Activated CD4-positive, alpha-beta T cell treated with anti-CD3 and anti-CD28 coated beads, Interleukin-2, amount 50 U/mL, for 1 hour (primary cell): ENCODE measurements around the gene SGIP1.
A peak's percentile ranks its signal among the peaks of the same experiment; 100 is the strongest.
"Not testable (repeated sequence)": the region's sequence is repeated elsewhere in the genome, so short reads cannot be mapped to it uniquely, and the experiment has no call there.

Experiments
- DNase-seq: peaks from one replicate; pipeline ENCODE4 v3.0.0-alpha.2; 2020

SGIP1 gene

GRCh38 chr1:66685265-66685664, 151.3 kb downstream of the SGIP1 start:
- no peak for DNase-seq

- DNase-seq, result no peak
Observed at GRCh38 chr1:66685670-66686069, 151.7 kb downstream of the SGIP1 start.

- no peak for DNase-seq
Observed at GRCh38 chr1:66686406-66686805, 152.5 kb downstream of the SGIP1 start.

- DNase-seq, result no peak
Observed at GRCh38 chr1:66687358-66687757, 153.4 kb downstream of the SGIP1 start.

GRCh38 chr1:66690666-66691381, 156.9 kb downstream of the SGIP1 start:
- DNase-seq, result no peak

- DNase-seq, result no peak
Observed at GRCh38 chr1:66692681-66693080, 158.7 kb downstream of the SGIP1 start.

- DNase-seq, result no peak
Observed at GRCh38 chr1:66693856-66694255, 159.9 kb downstream of the SGIP1 start.

GRCh38 chr1:66695116-66695515, 161.2 kb downstream of the SGIP1 start:
- no peak for DNase-seq

GRCh38 chr1:66696771-66697170, 162.8 kb downstream of the SGIP1 start:
- no peak for DNase-seq

- DNase-seq, result no peak
Observed at GRCh38 chr1:66699213-66699612, 165.3 kb downstream of the SGIP1 start.

- DNase-seq, result no peak
Observed at GRCh38 chr1:66704177-66704875, 170.4 kb downstream of the SGIP1 start.

GRCh38 chr1:66705110-66705509, 171.2 kb downstream of the SGIP1 start:
- DNase-seq, result no peak

GRCh38 chr1:66711420-66711819, 177.5 kb downstream of the SGIP1 start:
- no peak for DNase-seq

GRCh38 chr1:66712839-66713238, 178.9 kb downstream of the SGIP1 start:
- no peak for DNase-seq

GRCh38 chr1:66723985-66724384, 190.0 kb downstream of the SGIP1 start:
- DNase-seq, result no peak

- peak; percentile 25 for DNase-seq
Observed at GRCh38 chr1:66725885-66726665, 192.1 kb downstream of the SGIP1 start.

- DNase-seq, result no peak
Observed at GRCh38 chr1:66728021-66728420, 194.1 kb downstream of the SGIP1 start.

GRCh38 chr1:66728716-66729115, 194.8 kb downstream of the SGIP1 start:
- DNase-seq, result not testable (repeated sequence)

- DNase-seq, result no peak
Observed at GRCh38 chr1:66729119-66729518, 195.2 kb downstream of the SGIP1 start.

- DNase-seq, result no peak
Observed at GRCh38 chr1:66729523-66729922, 195.6 kb downstream of the SGIP1 start.

- DNase-seq, result no peak
Observed at GRCh38 chr1:66730462-66730861, 196.5 kb downstream of the SGIP1 start.

- DNase-seq, result no peak
Observed at GRCh38 chr1:66731170-66731865, 197.4 kb downstream of the SGIP1 start.
